Measurements from ENCODE around the gene STXBP6.

- TF ChIP-seq CTCF (IDR thresholded peaks at IDR 0.05), result no peak
- no peak for TF ChIP-seq POLR2A (IDR thresholded peaks at IDR 0.05)
Observed at GRCh38 chr14:25074099-25074685, 24.2 kb upstream of the STXBP6 start.
